Measurements from ENCODE around the gene CHST9. TPM values are rescaled to one million over a fixed set of nuclear protein-coding genes. Genes with fewer than 3 reads are reported as not detected.

CHST9 gene
- total RNA-seq, 1 donor from 2014 or later = 0.49 TPM

- no peak for DNase-seq (ENCODE audit: low read depth, low spot score)
- Mint-ChIP-seq H3K27me3 (ENCODE audit: low read depth) (peaks cover 47% of the 10 kb centered on the region), H3K27ac (ENCODE audit: unreplicated experiment) (no peak overlapping the region), H3K9me3 (no peaks in the 10 kb centered on the region), H3K4me1 (peaks cover 21% of the 10 kb centered on the region), H3K4me3 (no peak overlapping the region), H3K36me3 (ENCODE audit: low read depth) (no peaks in the 10 kb centered on the region)
- TF ChIP-seq CTCF (conservative IDR thresholded peaks at IDR 0.05) = no peak
Observed at GRCh38 chr18:27181726-27182125, 3.4 kb downstream of the CHST9 start.

- H3K27me3 Mint-ChIP-seq (ENCODE audit: low read depth) = peaks cover 19% of the 10 kb centered on the region
- no peak overlapping the region for H3K4me3 Mint-ChIP-seq
- no peak for TF ChIP-seq CTCF (conservative IDR thresholded peaks at IDR 0.05)
- H3K4me1 Mint-ChIP-seq = peaks cover 19% of the 10 kb centered on the region
- H3K27ac Mint-ChIP-seq (ENCODE audit: unreplicated experiment) = no peak overlapping the region
- DNase-seq (ENCODE audit: low read depth, low spot score) = no peak
- no peaks in the 10 kb centered on the region for H3K36me3 Mint-ChIP-seq (ENCODE audit: low read depth)
- no peaks in the 10 kb centered on the region for H3K9me3 Mint-ChIP-seq
Observed at GRCh38 chr18:27178424-27178823, 6.7 kb downstream of the CHST9 start.

GRCh38 chr18:27175914-27176313 is 9.2 kb downstream of the CHST9 start:
- H3K36me3 Mint-ChIP-seq (ENCODE audit: low read depth) = no peaks in the 10 kb centered on the region
- peaks cover under 1% of the 10 kb centered on the region for H3K27me3 Mint-ChIP-seq (ENCODE audit: low read depth)
- H3K27ac Mint-ChIP-seq (ENCODE audit: unreplicated experiment) = no peak overlapping the region
- no peaks in the 10 kb centered on the region for H3K9me3 Mint-ChIP-seq
- TF ChIP-seq CTCF (conservative IDR thresholded peaks at IDR 0.05) = no peak
- DNase-seq (ENCODE audit: low read depth, low spot score) = no peak
- H3K4me3 Mint-ChIP-seq = no peak overlapping the region
- peaks cover 14% of the 10 kb centered on the region for H3K4me1 Mint-ChIP-seq

GRCh38 chr18:27175245-27175644 is 9.9 kb downstream of the CHST9 start:
- Mint-ChIP-seq H3K9me3 (no peaks in the 10 kb centered on the region), H3K36me3 (ENCODE audit: low read depth) (no peaks in the 10 kb centered on the region), H3K27ac (ENCODE audit: unreplicated experiment) (no peak overlapping the region), H3K4me1 (peaks cover 14% of the 10 kb centered on the region), H3K4me3 (no peak overlapping the region), H3K27me3 (ENCODE audit: low read depth) (no peaks in the 10 kb centered on the region)
- no peak for DNase-seq (ENCODE audit: low read depth, low spot score)
- TF ChIP-seq CTCF (conservative IDR thresholded peaks at IDR 0.05) = no peak

GRCh38 chr18:27171993-27172392 is 13.1 kb downstream of the CHST9 start:
- no peak overlapping the region for H3K27ac Mint-ChIP-seq (ENCODE audit: unreplicated experiment)

More at GRCh38 chr18:27171993-27172392, 13.1 kb downstream of the CHST9 start:
- no peak overlapping the region for H3K4me3 Mint-ChIP-seq
- TF ChIP-seq CTCF (conservative IDR thresholded peaks at IDR 0.05) = no peak
- peaks cover 7% of the 10 kb centered on the region for H3K9me3 Mint-ChIP-seq
- H3K27me3 Mint-ChIP-seq (ENCODE audit: low read depth) = no peaks in the 10 kb centered on the region
- peaks cover 7% of the 10 kb centered on the region for H3K4me1 Mint-ChIP-seq
- no peak for DNase-seq (ENCODE audit: low read depth, low spot score)
- H3K36me3 Mint-ChIP-seq (ENCODE audit: low read depth) = no peaks in the 10 kb centered on the region

All from neural crest cell (in vitro differentiated cells).